Karpas-422 (cell line): ENCODE results near the gene AOC2. TPM values are rescaled to one million over a fixed set of nuclear protein-coding genes. Genes with fewer than 3 reads are reported as not detected.
"Not testable (repeated sequence)": the region's sequence is repeated elsewhere in the genome, so short reads cannot be mapped to it uniquely, and the experiment has no call there.

ENCODE experiments used
- DNase-seq: peaks from one replicate; pipeline ENCODE4 v3.0.0-alpha.2; 2015
- H2AFZ ChIP-seq: fragments of 200-600 bp; sonication (generic); 2 replicates; pipeline ENCODE4 v1.6.1; 2014; ENCODE audit warnings: antibody characterized with exemption, low read length, mixed read lengths
- H3K27ac ChIP-seq: fragments of 200-600 bp; sonication (generic); 2 replicates; pipeline ENCODE4 v1.5.1; 2014; ENCODE audit warnings: mild to moderate bottlenecking, low read length, moderate library complexity
- H3K27me3 ChIP-seq: fragments of 200-600 bp; sonication (generic); 2 replicates; pipeline ENCODE4 v1.6.1; 2014; ENCODE audit warnings: low read length, mixed read lengths
- H3K36me3 ChIP-seq: fragments of 200-600 bp; sonication (generic); 2 replicates; pipeline ENCODE4 v1.6.1; 2014; ENCODE audit warnings: low read length, mixed read lengths; ENCODE audit not compliant: insufficient read depth
- H3K4me1 ChIP-seq: fragments of 200-600 bp; sonication (generic); 2 replicates; pipeline ENCODE4 v1.6.1; 2014; ENCODE audit warnings: mild to moderate bottlenecking, low read length, mixed read lengths
- H3K4me2 ChIP-seq: fragments of 200-600 bp; sonication (generic); 2 replicates; pipeline ENCODE4 v1.6.1; 2014; ENCODE audit warnings: low read length, low read depth, mild to moderate bottlenecking; ENCODE audit not compliant: poor library complexity, severe bottlenecking
- H3K4me3 ChIP-seq: fragments of 200-600 bp; sonication (generic); 2 replicates; pipeline ENCODE4 v1.5.1; 2014; ENCODE audit warnings: mild to moderate bottlenecking, antibody characterized with exemption, low read length, mixed read lengths
- H3K79me2 ChIP-seq: fragments of 200-600 bp; sonication (generic); 2 replicates; pipeline ENCODE4 v1.6.1; 2014; ENCODE audit warnings: mild to moderate bottlenecking, low read length, mixed read lengths
- H3K9ac ChIP-seq: fragments of 200-600 bp; sonication (generic); 2 replicates; pipeline ENCODE4 v1.6.0; 2014; ENCODE audit warnings: low read length
- H3K9me2 ChIP-seq: fragments of 200-600 bp; sonication (generic), shearing (Covaris generic); replicated peaks from 2 replicates; pipeline ENCODE4 v1.6.0; 2014; ENCODE audit warnings: mild to moderate bottlenecking, low read length, moderate library complexity; ENCODE audit not compliant: insufficient read depth
- H3K9me3 ChIP-seq: fragments of 300-700, 200-600 bp; sonication (generic); 2 replicates; pipeline ENCODE4 v1.6.1; 2014; ENCODE audit warnings: low read length, mixed read lengths
- H4K20me1 ChIP-seq: fragments of 200-600 bp; sonication (generic); 2 replicates; pipeline ENCODE4 v1.6.1; 2014; ENCODE audit warnings: mild to moderate bottlenecking, antibody characterized with exemption, low read length, low read depth; ENCODE audit not compliant: insufficient read depth
- total RNA-seq: library from RNA; depleted of rRNA; stranded (reverse); fragments of >200 nt; shearing (Covaris generic); gene quantifications from 2 replicates; pipeline ENCODE4 v1.2.3, GENCODE V29; 2014; ENCODE audit warnings: low replicate concordance

AOC2 gene
- total RNA-seq, 1 experiment from 2014 or later, result 0.67 TPM

GRCh38 chr17:42867694-42868261, 23.4 kb downstream of the AOC2 start:
- not testable (repeated sequence) for H3K4me3 ChIP-seq, H3K4me2 ChIP-seq, DNase-seq, H4K20me1 ChIP-seq, H3K36me3 ChIP-seq, H2AFZ ChIP-seq, H3K9me2 ChIP-seq, H3K27ac ChIP-seq, H3K9ac ChIP-seq, H3K4me1 ChIP-seq, H3K79me2 ChIP-seq, H3K27me3 ChIP-seq, H3K9me3 ChIP-seq

GRCh38 chr17:42868338-42868737, 24.0 kb downstream of the AOC2 start:
- Histone ChIP-seq H3K4me1 (no peaks in the 10 kb centered on the region), H4K20me1 (no peaks in the 10 kb centered on the region), H3K36me3 (no peaks in the 10 kb centered on the region), H3K27ac (no peak overlapping the region), H3K4me2 (no peak overlapping the region), H3K9ac (no peak overlapping the region), H3K9me2 (no peaks in the 10 kb centered on the region), H3K9me3 (no peaks in the 10 kb centered on the region), H3K4me3 (no peak overlapping the region), H2AFZ (no peak overlapping the region), H3K79me2 (no peaks in the 10 kb centered on the region), H3K27me3 (no peaks in the 10 kb centered on the region)
- DNase-seq, result no peak

GRCh38 chr17:42871647-42872046, 27.3 kb downstream of the AOC2 start:
- Histone ChIP-seq H3K36me3 (no peaks in the 10 kb centered on the region), H3K9ac (no peak overlapping the region), H3K27me3 (no peaks in the 10 kb centered on the region), H3K27ac (no peak overlapping the region), H4K20me1 (no peaks in the 10 kb centered on the region), H3K9me3 (no peaks in the 10 kb centered on the region), H3K4me3 (no peak overlapping the region), H3K9me2 (no peaks in the 10 kb centered on the region), H3K4me2 (no peak overlapping the region), H3K79me2 (no peaks in the 10 kb centered on the region), H2AFZ (no peak overlapping the region), H3K4me1 (no peaks in the 10 kb centered on the region)
- no peak for DNase-seq

- Histone ChIP-seq H2AFZ (no peak overlapping the region), H3K36me3 (no peaks in the 10 kb centered on the region), H3K9me2 (no peaks in the 10 kb centered on the region), H3K27ac (no peak overlapping the region), H3K27me3 (no peaks in the 10 kb centered on the region), H4K20me1 (no peaks in the 10 kb centered on the region), H3K4me1 (no peaks in the 10 kb centered on the region), H3K4me3 (no peak overlapping the region), H3K9me3 (no peaks in the 10 kb centered on the region), H3K4me2 (no peak overlapping the region), H3K9ac (no peak overlapping the region), H3K79me2 (no peaks in the 10 kb centered on the region)
- no peak for DNase-seq
Observed at GRCh38 chr17:42872251-42872965, 28.0 kb downstream of the AOC2 start.

GRCh38 chr17:42873315-42873714, 28.9 kb downstream of the AOC2 start:
- no peak for DNase-seq
- Histone ChIP-seq H3K4me3 (no peak overlapping the region), H3K9ac (no peak overlapping the region), H2AFZ (no peak overlapping the region), H3K79me2 (no peaks in the 10 kb centered on the region), H3K36me3 (no peaks in the 10 kb centered on the region), H3K4me2 (no peak overlapping the region), H4K20me1 (no peaks in the 10 kb centered on the region), H3K9me2 (no peaks in the 10 kb centered on the region), H3K27ac (no peak overlapping the region), H3K27me3 (no peaks in the 10 kb centered on the region), H3K9me3 (no peaks in the 10 kb centered on the region), H3K4me1 (peaks cover 7% of the 10 kb centered on the region)

GRCh38 chr17:42873932-42874695, 29.7 kb downstream of the AOC2 start:
- H3K79me2 ChIP-seq, H3K27ac ChIP-seq, H3K9me3 ChIP-seq, H3K9me2 ChIP-seq, H3K27me3 ChIP-seq, H3K9ac ChIP-seq, H3K36me3 ChIP-seq, H3K4me2 ChIP-seq, DNase-seq, H2AFZ ChIP-seq, H3K4me3 ChIP-seq, H3K4me1 ChIP-seq, H4K20me1 ChIP-seq: not testable (repeated sequence)

GRCh38 chr17:42877037-42877436, 32.7 kb downstream of the AOC2 start:
- DNase-seq, result no peak
- no peak overlapping the region for H3K4me3 ChIP-seq
- no peaks in the 10 kb centered on the region for H3K9me2 ChIP-seq
- no peak overlapping the region for H2AFZ ChIP-seq
- H3K27ac ChIP-seq, result no peak overlapping the region
- no peaks in the 10 kb centered on the region for H3K36me3 ChIP-seq
- no peak overlapping the region for H3K9ac ChIP-seq
- no peaks in the 10 kb centered on the region for H3K79me2 ChIP-seq
- H3K9me3 ChIP-seq, result no peaks in the 10 kb centered on the region
- no peak overlapping the region for H3K4me2 ChIP-seq
- H4K20me1 ChIP-seq, result no peaks in the 10 kb centered on the region
- peaks cover 9% of the 10 kb centered on the region for H3K4me1 ChIP-seq
- H3K27me3 ChIP-seq, result no peaks in the 10 kb centered on the region

GRCh38 chr17:42878123-42878880, 33.9 kb downstream of the AOC2 start:
- no peak overlapping the region for H3K4me2 ChIP-seq

More at GRCh38 chr17:42878123-42878880, 33.9 kb downstream of the AOC2 start:
- Histone ChIP-seq H3K4me3 (no peak overlapping the region), H3K27me3 (no peaks in the 10 kb centered on the region), H3K9me3 (no peaks in the 10 kb centered on the region), H3K4me1 (peaks cover 9% of the 10 kb centered on the region), H3K9ac (no peak overlapping the region), H4K20me1 (no peaks in the 10 kb centered on the region), H3K27ac (no peak overlapping the region), H2AFZ (no peak overlapping the region), H3K36me3 (no peaks in the 10 kb centered on the region), H3K79me2 (no peaks in the 10 kb centered on the region), H3K9me2 (no peaks in the 10 kb centered on the region)
- DNase-seq, result peak; percentile 57
